Fibroblast of the aortic adventitia (primary cell): ENCODE measurements around the gene ZNF280B. TPM values are rescaled to one million over a fixed set of nuclear protein-coding genes. Genes with fewer than 3 reads are reported as not detected.

Experiments
- DNase-seq: peaks from one replicate; pipeline ENCODE4 v3.0.0-alpha.2; 2010; ENCODE audit warnings: low read depth
- H3K4me3 ChIP-seq: 2 replicates; pipeline ENCODE4 v1.5.1; 2011; ENCODE audit warnings: low read depth, mild to moderate bottlenecking, control low read depth, low read length, moderate library complexity
- total RNA-seq: library from RNA; depleted of rRNA; stranded (reverse); fragments of >200 nt; gene quantifications from 2 replicates; pipeline ENCODE4 v1.2.3, GENCODE V29; 2012; ENCODE audit warnings: low replicate concordance
- TF ChIP-seq, protein P1 (sequence below): IDR thresholded peaks from 2 replicates; pipeline ENCODE4 v1.5.1; 2011; ENCODE audit warnings: mild to moderate bottlenecking, low read length, control low read depth, inconsistent platforms; ENCODE audit not compliant: insufficient read depth

Gene ZNF280B
- total RNA-seq, 1 donor: 0.45 TPM

DNA sequence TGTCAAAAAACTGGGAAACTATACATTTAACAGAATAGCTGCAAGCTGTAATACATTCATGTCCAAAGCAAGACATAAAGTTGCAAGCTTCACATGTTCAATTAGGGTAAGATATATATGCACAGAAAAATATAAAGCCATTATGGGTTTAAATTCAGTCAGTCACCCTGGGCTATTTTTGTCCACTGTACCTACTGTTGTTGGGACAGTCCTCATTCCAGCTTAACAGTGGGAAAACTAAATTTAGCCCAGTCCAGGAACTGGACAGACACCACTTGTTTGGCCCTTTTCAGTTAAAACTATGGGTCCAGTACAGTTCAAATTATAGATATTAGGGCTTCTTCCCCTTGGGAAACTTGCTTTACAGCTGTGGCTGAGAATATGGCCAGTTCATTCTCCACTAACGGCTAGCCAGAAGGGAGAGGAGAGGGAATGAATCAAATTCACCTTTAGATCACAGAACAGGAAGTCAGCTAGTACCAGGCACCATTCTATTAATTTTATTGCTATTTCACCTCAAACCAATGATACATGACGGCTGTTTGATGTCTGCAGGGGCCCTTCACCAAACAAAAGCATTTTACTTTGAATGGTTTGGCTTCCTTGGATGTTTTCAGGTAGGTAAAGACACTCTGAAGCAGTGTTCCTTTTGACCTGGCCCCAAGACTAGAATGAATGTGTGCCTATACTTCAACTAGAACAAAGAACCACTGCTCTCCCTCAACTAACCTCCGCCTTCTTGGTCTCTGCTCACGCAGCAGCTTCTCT lies 22.2 kb downstream of the ZNF280B start:
- TF ChIP-seq, protein P1, sequence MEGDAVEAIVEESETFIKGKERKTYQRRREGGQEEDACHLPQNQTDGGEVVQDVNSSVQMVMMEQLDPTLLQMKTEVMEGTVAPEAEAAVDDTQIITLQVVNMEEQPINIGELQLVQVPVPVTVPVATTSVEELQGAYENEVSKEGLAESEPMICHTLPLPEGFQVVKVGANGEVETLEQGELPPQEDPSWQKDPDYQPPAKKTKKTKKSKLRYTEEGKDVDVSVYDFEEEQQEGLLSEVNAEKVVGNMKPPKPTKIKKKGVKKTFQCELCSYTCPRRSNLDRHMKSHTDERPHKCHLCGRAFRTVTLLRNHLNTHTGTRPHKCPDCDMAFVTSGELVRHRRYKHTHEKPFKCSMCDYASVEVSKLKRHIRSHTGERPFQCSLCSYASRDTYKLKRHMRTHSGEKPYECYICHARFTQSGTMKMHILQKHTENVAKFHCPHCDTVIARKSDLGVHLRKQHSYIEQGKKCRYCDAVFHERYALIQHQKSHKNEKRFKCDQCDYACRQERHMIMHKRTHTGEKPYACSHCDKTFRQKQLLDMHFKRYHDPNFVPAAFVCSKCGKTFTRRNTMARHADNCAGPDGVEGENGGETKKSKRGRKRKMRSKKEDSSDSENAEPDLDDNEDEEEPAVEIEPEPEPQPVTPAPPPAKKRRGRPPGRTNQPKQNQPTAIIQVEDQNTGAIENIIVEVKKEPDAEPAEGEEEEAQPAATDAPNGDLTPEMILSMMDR: no peak
- H3K4me3 ChIP-seq: no peak overlapping the region
- no peak for DNase-seq

DNA sequence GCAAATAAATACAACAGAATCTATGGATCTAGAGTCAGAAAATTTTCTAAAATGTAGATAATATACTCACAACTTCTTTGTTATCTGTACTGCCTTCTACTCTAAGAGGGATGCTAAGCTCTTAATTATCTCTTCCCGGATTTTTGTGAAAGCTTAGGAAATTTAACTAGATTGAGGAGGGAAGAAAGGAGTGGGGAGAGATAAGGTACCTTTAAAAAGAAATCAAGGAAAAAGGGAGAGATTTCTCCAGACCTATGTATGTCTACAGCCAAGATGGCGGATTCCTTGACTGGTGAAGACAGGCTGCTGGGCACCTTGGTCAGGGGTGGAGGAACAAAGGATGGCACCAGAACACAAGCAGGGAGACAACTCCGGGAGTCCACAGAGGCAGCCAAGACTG lies 23.0 kb downstream of the ZNF280B start:
- no peak overlapping the region for H3K4me3 ChIP-seq
- DNase-seq: no peak
- TF ChIP-seq, protein P1: no peak

DNA sequence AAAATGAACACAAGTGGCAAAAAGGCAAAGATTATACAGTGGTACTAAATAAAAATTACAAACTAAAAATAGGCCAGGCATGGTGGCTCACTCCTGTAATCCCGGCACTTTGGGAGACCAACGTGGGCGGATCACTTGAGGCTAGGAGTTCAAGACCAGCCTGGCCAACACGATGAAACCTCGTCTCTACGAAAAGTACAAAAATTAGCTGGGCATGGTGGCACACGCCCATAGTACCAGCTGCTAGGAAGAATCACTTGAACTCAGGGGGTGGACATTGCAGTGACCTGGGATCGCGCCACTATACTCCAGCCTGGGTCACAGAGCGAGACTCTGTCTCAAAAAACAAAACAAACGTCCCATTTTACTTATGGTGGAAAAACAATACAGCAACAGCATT lies 24.5 kb downstream of the ZNF280B start:
- DNase-seq: no peak
- TF ChIP-seq, protein P1: no peak
- H3K4me3 ChIP-seq: no peak overlapping the region

DNA sequence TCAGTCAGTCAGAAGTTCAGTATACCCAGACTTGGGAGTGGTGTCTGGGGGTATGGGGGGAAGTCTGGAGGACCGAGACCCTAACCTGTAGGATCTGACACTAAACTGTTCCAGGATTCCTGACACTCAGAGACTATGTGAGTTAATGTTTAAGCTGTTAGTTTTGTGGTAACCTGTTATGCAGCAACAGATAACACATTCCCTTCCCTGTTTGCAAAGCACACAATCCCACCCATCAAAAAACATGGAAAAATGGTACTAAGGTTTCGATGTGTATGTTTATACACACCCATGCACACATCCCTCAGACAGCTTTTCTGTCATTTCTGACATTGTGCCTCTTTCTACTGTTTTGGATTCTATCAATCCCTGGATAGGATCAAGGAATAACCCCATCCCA lies 27.6 kb downstream of the ZNF280B start:
- no peak for DNase-seq
- no peak overlapping the region for H3K4me3 ChIP-seq
- TF ChIP-seq, protein P1: no peak

DNA sequence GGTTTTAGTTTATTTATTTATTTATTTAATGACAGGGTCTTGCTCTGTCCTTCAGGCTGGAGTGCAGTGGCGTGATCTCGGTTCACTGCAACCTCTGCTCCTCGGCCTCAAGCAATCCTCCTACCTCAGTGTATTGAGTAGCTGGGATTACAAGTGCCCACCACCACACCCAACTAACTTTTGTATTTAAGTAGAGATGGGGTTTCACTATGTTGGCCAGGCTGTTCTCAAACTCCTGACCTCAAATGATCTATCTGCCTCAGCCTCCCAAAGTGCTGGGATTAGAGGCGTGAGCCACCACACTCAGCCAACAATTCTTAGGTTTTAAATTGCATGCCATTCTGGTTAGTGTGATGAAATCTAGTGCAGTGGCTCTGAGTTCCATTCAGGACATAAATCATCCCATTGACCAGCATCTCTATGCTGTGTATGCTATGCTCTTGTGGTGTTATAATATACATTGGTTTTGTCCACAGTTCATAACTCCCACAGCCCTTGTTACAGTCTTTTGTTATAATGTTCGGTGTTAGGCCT lies 28.5 kb downstream of the ZNF280B start:
- no peak overlapping the region for H3K4me3 ChIP-seq
- TF ChIP-seq, protein P1: no peak
- peak; percentile 14 for DNase-seq

DNA sequence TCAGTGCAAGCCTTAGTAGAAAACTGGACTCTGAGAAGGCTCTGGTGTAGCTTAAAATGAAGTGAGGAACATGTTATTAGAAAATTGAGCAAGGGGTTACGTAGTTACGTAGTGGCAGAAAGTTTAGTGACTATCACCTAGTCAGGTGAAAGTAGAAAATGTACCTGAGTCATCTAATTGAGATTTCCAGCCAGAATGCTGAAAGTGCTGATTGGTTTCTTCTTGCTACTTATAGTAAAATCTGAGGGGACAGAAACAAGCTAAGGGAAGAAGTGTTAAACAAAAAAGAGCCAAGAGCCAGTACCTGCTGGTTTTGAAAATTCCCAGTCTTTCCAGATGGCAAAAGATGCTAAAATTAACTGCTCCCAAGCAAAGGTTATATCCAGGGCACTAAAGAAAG lies 29.4 kb downstream of the ZNF280B start:
- no peak overlapping the region for H3K4me3 ChIP-seq
- TF ChIP-seq, protein P1: no peak
- no peak for DNase-seq

DNA sequence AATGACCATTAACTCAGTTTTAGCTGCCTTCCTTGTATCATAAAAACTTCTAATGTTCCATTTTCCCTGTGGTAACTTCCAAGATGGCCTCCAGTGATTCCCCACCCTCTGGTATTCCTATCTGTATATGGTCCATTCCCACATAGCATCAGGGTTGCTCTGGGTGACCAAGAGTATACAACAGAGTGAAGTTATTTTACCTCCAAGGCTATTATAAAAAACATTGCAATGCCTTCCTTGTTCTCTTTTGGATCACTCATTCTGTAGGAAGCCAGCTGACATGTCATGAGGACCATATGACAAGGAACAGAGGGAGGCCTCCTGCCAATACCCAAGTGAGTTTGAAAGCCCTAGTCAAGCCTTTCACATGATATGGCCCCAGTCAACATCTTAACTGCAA lies 30.1 kb downstream of the ZNF280B start:
- DNase-seq: no peak
- no peak overlapping the region for H3K4me3 ChIP-seq
- TF ChIP-seq, protein P1: no peak
